HepG2 (cell line): Measurements from ENCODE around the gene PFKFB4. TPM values are rescaled to one million over a fixed set of nuclear protein-coding genes. Genes with fewer than 3 reads are reported as not detected.

Source experiments
- ATAC-seq: fragments of 200-7000 bp; cut with Tn5 transposase; 3 replicates; pipeline ENCODE4 v1.9.1; 2020; ENCODE audit warnings: mild to moderate bottlenecking, moderate library complexity
- BruUV-seq: library from RNA; stranded (reverse); fragments of 400-500 nt; replicated peaks from 2 replicates; lab custom pipeline; 2021; lab: Mats Ljungman, UMichigan
- CTCF ChIA-PET: fragments of 300-600 bp; formaldehyde crosslinking; extraction: SDS; loops from one replicate; lab custom pipeline; 2021; ENCODE audit warnings: low total read pairs, inconsistent platforms, low intra/inter-chr PET ratio; lab: Yijun Ruan, JAX
- POLR2A ChIA-PET: fragments of 350-600 bp; sonication (Branson Sonifier 250); formaldehyde crosslinking; loops from one replicate; lab custom pipeline; 2020; ENCODE audit warnings: antibody characterized with exemption, inconsistent platforms; lab: Yijun Ruan, JAX
- DNase-seq: peaks from one replicate; pipeline ENCODE4 v3.0.0-alpha.2; 2015; ENCODE audit warnings: low spot score
- FAIRE-seq: peaks from 3 replicates; lab custom pipeline; 2011; peaks lifted over from hg19 to GRCh38; lab: Jason Lieb, UNC
- H2AFZ ChIP-seq: one replicate; pipeline ENCODE4 v1.6.1; 2011; ENCODE audit warnings: low read length, inconsistent platforms
- H3K27ac ChIP-seq: fragments of 300-600 bp; 3 replicates; pipeline ENCODE4 v1.8.0; 2011; ENCODE audit warnings: mixed run types, mild to moderate bottlenecking, mixed read lengths, low read length, inconsistent platforms; ENCODE audit not compliant: insufficient read depth; ENCODE audit errors: extremely low read length
- H3K27me3 ChIP-seq, 2 experiments: fragments of 200-600 bp in 1 of 2; 2 replicates in 1 of 2; 3 replicates in 1 of 2; pipeline versions ENCODE4 v1.6.0 to v1.8.0; 2011; ENCODE audit warnings: low read length in 2 of 2, mild to moderate bottlenecking in 2 of 2, moderate library complexity in 2 of 2, inconsistent platforms in 1 of 2; ENCODE audit not compliant: insufficient read depth in 2 of 2, control insufficient read depth in 1 of 2
- H3K36me3 ChIP-seq, 2 experiments: fragments of 200-600 bp in 1 of 2; replicated peaks in 1 of 2; 2 replicates in 1 of 2; 3 replicates in 1 of 2; pipeline versions ENCODE4 v1.5.1 to v1.8.0; 2011; ENCODE audit warnings: low read length in 2 of 2, inconsistent platforms in 1 of 2; ENCODE audit not compliant: insufficient read depth in 2 of 2, control insufficient read depth in 1 of 2
- H3K4me1 ChIP-seq: 2 replicates; pipeline ENCODE4 v1.5.1; 2012; ENCODE audit warnings: low read length, inconsistent platforms; ENCODE audit not compliant: insufficient read depth
- H3K4me2 ChIP-seq: 2 replicates; pipeline ENCODE4 v1.6.0; 2011; ENCODE audit warnings: low read depth, low read length, inconsistent platforms
- H3K4me3 ChIP-seq, 3 experiments: fragments of 200-600 bp in 1 of 3; sonication (generic), shearing (Covaris generic) in 1 of 3; replicated peaks in 1 of 3; 2 replicates each; pipeline ENCODE4 v1.5.1; 2011 to 2016; ENCODE audit warnings: low read length in 3 of 3, inconsistent platforms in 2 of 3, low read depth in 2 of 3, mild to moderate bottlenecking in 2 of 3, control low read depth in 1 of 3, mixed read lengths in 1 of 3; ENCODE audit not compliant: insufficient read depth in 1 of 3
- H3K79me2 ChIP-seq: one replicate; pipeline ENCODE4 v1.6.1; 2011; ENCODE audit warnings: low read length, inconsistent platforms; ENCODE audit not compliant: insufficient read depth
- H3K9ac ChIP-seq: 2 replicates; pipeline ENCODE4 v1.6.0; 2011; ENCODE audit warnings: mild to moderate bottlenecking, low read depth, low read length, inconsistent platforms; ENCODE audit not compliant: insufficient read depth
- H3K9me3 ChIP-seq: 2 replicates; pipeline ENCODE4 v1.5.1; 2012; ENCODE audit warnings: mild to moderate bottlenecking, low read length
- H4K20me1 ChIP-seq: 2 replicates; pipeline ENCODE4 v1.6.0; 2011; ENCODE audit warnings: inconsistent platforms, mild to moderate bottlenecking, low read length, moderate library complexity; ENCODE audit not compliant: insufficient read depth
- KMT2A ChIP-seq: sonication (generic); formaldehyde crosslinking; IDR thresholded peaks from 2 replicates; pipeline ENCODE4 v1.4.0; 2020; ENCODE audit warnings: missing genetic modification reagents
- MAZ ChIP-seq, 2 experiments: sonication (generic) in 1 of 2; formaldehyde crosslinking in 1 of 2; IDR thresholded peaks; 2 replicates each; pipeline versions ENCODE4 v1.5.0 to v1.6.1; 2012 to 2020; ENCODE audit warnings: low read depth in 2 of 2, mild to moderate bottlenecking in 2 of 2, borderline replicate concordance in 1 of 2, improper control_type of control experiment in 1 of 2, low read length in 1 of 2, missing genetic modification reagents in 1 of 2, moderate library complexity in 1 of 2
- MBD4 ChIP-seq: IDR thresholded peaks from 2 replicates; pipeline ENCODE4 v1.6.1; 2012; ENCODE audit warnings: low read length, inconsistent platforms, borderline replicate concordance
- NFIC ChIP-seq: IDR thresholded peaks from 2 replicates; pipeline ENCODE4 v1.6.1; 2012; ENCODE audit warnings: mild to moderate bottlenecking, low read length, inconsistent platforms
- NFRKB ChIP-seq: fragments of 450-650 bp; IDR thresholded peaks from 2 replicates; pipeline ENCODE4 v1.6.1; 2017
- PAWR ChIP-seq: sonication (generic); formaldehyde crosslinking; IDR thresholded peaks from 2 replicates; pipeline ENCODE4 v1.4.0; 2020; ENCODE audit warnings: missing genetic modification reagents, mild to moderate bottlenecking, borderline replicate concordance
- SMYD3 ChIP-seq: sonication (generic); formaldehyde crosslinking; IDR thresholded peaks from 2 replicates; pipeline ENCODE4 v1.8.1; 2023; ENCODE audit warnings: mild to moderate bottlenecking, missing genetic modification reagents
- SP1 ChIP-seq, 2 experiments: fragments of 450-650 bp in 1 of 2; sonication (generic) in 1 of 2; formaldehyde crosslinking in 1 of 2; IDR thresholded peaks; 2 replicates each; pipeline versions ENCODE4 v1.4.0 to v1.6.1; 2016 to 2020; ENCODE audit warnings: missing genetic modification reagents in 1 of 2
- STAT5B ChIP-seq: sonication (generic); formaldehyde crosslinking; IDR thresholded peaks from 2 replicates; pipeline ENCODE4 v1.4.0; 2020; ENCODE audit warnings: missing genetic modification reagents
- WIZ ChIP-seq: sonication (generic); formaldehyde crosslinking; IDR thresholded peaks from 2 replicates; pipeline ENCODE4 v1.5.1; 2020; ENCODE audit warnings: mild to moderate bottlenecking, missing genetic modification reagents
- ZBTB38 ChIP-seq: sonication (generic); formaldehyde crosslinking; IDR thresholded peaks from 2 replicates; pipeline ENCODE4 v1.5.1; 2020; ENCODE audit warnings: mild to moderate bottlenecking, missing genetic modification reagents
- ZNF225 ChIP-seq: sonication (generic); formaldehyde crosslinking; IDR thresholded peaks from 2 replicates; pipeline ENCODE4 v1.4.0; 2020; ENCODE audit warnings: mild to moderate bottlenecking, missing genetic modification reagents
- ZNF335 ChIP-seq: sonication (generic); formaldehyde crosslinking; IDR thresholded peaks from 2 replicates; pipeline ENCODE4 v1.4.0; 2020; ENCODE audit warnings: missing genetic modification reagents
- ZNF607 ChIP-seq: sonication (generic); formaldehyde crosslinking; IDR thresholded peaks from 2 replicates; pipeline ENCODE4 v1.5.1; 2020; ENCODE audit warnings: missing genetic modification reagents, mild to moderate bottlenecking, borderline replicate concordance
- ZNF609 ChIP-seq: sonication (generic); formaldehyde crosslinking; IDR thresholded peaks from 2 replicates; pipeline ENCODE4 v1.4.0; 2020; ENCODE audit warnings: mild to moderate bottlenecking, missing genetic modification reagents, borderline replicate concordance
- WGBS: methylation state at CpG from one replicate; pipeline ENCODE4 v1.1.6; 2017; ENCODE audit warnings: low lambda C conversion rate; 5-methylcytosine and 5-hydroxymethylcytosine counted together
- in situ Hi-C: cut with HindIII; loops from 2 replicates; pipeline ENCODE4 v1.10.0; 2017; ENCODE audit warnings: low pct_unique_long_range_greater_than_20kb; ENCODE audit not compliant: extremely low pct_ligation_motif_present
- intact Hi-C: fragments of 100-400 bp; cut with micrococcal nuclease; formaldehyde crosslinking; loops from one replicate; pipeline ENCODE4 v1.10.0; 2022; ENCODE audit not compliant: unreplicated experiment
- polyA plus RNA-seq, 8 experiments: library from polyadenylated mRNA; depleted of rRNA in 3 of 8; stranded (reverse) in 7 of 8; unstranded in 1 of 8; fragments of >200 nt; fragmentation: Illumina TruSeq in 4 of 8; extraction: Trizol in 4 of 8; gene quantifications; 2 replicates each; pipeline versions ENCODE4 v1.2.1 to v1.2.3, GENCODE V29; 2011 to 2016; ENCODE audit warnings: low read depth in 4 of 8, missing spikeins in 1 of 8, mixed read lengths in 1 of 8; ENCODE audit not compliant: insufficient read depth in 1 of 8
- total RNA-seq, 5 experiments: library from RNA; depleted of rRNA; stranded (reverse); fragments of >200 nt; fragmentation: Illumina TruSeq; extraction: Trizol; gene quantifications; 2 replicates each; pipeline ENCODE4 v1.2.3, GENCODE V29; 2016; ENCODE audit warnings: low read depth in 1 of 5

The PFKFB4 gene
- total and polyA plus RNA-seq, 2 of the 13 experiments (the other 11 are each of a cell fraction or from before 2014, with no cell fraction given) = 7.1 to 103 TPM

- no peak for FAIRE-seq
- Histone ChIP-seq H3K4me2 (no peak overlapping the region), H3K9me3 (no peaks in the 10 kb centered on the region), H3K9ac (no peak overlapping the region), H3K27ac (no peak overlapping the region), H3K36me3 (no peaks in the 10 kb centered on the region), H4K20me1 (no peaks in the 10 kb centered on the region), H3K4me3 (no peak overlapping the region), H3K4me1 (peaks cover 91% of the 10 kb centered on the region), H3K27me3 (no peaks in the 10 kb centered on the region), H3K79me2 (no peaks in the 10 kb centered on the region), H2AFZ (no peak overlapping the region)
- in situ Hi-C loops (no loop called here), intact Hi-C loops (no loop called here)
- 78% methylated on average over 11 of the region's 11 CpGs for WGBS
- ChIA-PET POLR2A (interaction anchor here (1.1 kb wide), 1 partner anchor 31 kb away, joined by 3 read pairs; no protein-coding TSS in a partner anchor), CTCF (no interaction called here)
- BruUV-seq = no TSS peak
- no peak for ATAC-seq
- DNase-seq = no peak
- no peak for TF ChIP-seq ZNF225 (CRISPR knock-in tag)
- TF ChIP-seq, all 625 proteins: peak for 0
Observed at GRCh38 chr3:48567500-48567899, 10.9 kb upstream of the PFKFB4 start.

- no peak for DNase-seq
- Histone ChIP-seq H3K4me2 (no peak overlapping the region), H3K4me3 (no peak overlapping the region), H3K79me2 (no peaks in the 10 kb centered on the region), H3K9ac (no peak overlapping the region), H3K4me1 (peaks cover 91% of the 10 kb centered on the region), H3K27ac (no peak overlapping the region), H4K20me1 (no peaks in the 10 kb centered on the region), H3K27me3 (no peaks in the 10 kb centered on the region), H3K9me3 (no peaks in the 10 kb centered on the region), H2AFZ (no peak overlapping the region), H3K36me3 (no peaks in the 10 kb centered on the region)
- in situ Hi-C loops = no loop called here
- ChIA-PET CTCF (no interaction called here), POLR2A (interaction anchor here (1.1 to 1.7 kb wide), 2 partner anchors 32 to 94 kb away, joined by 3 read pairs; no protein-coding TSS in a partner anchor)
- intact Hi-C loops = no loop called here
- ATAC-seq = no peak
- no peak for FAIRE-seq
- BruUV-seq = no TSS peak
- WGBS = 79% methylated on average over 5 of the region's 5 CpGs
- TF ChIP-seq ZNF335 (no peak), ZBTB38 (CRISPR knock-in tag) (no peak), ZNF609 (CRISPR knock-in tag) (no peak), SMYD3 (CRISPR knock-in tag) (no peak), SP1 (IDR thresholded peaks at IDR 0.05) (no peak), SP1 (CRISPR knock-in tag; IDR thresholded peaks at IDR 0.05) (no peak), NFRKB (no peak), WIZ (CRISPR knock-in tag) (no peak), KMT2A (CRISPR knock-in tag) (no peak), ZNF607 (no peak), MBD4 (no peak), PAWR (CRISPR knock-in tag) (no peak), STAT5B (no peak), MAZ (IDR thresholded peaks at IDR 0.05; ENCODE audit: borderline replicate concordance, low read depth, low read length) (no peak), MAZ (CRISPR knock-in tag; IDR thresholded peaks at IDR 0.05; ENCODE audit: low read depth) (no peak), NFIC (no peak)
Observed at GRCh38 chr3:48567090-48567489, 10.5 kb upstream of the PFKFB4 start.
